Activated B cell treated with CpG ODN at 0.5 μM for 24 hours (primary cell): ENCODE results near the gene PGM1. TPM values are rescaled to one million over a fixed set of nuclear protein-coding genes. Genes with fewer than 3 reads are reported as not detected.

Source experiments
- ATAC-seq: fragments of 200-7000 bp; cut with Tn5 transposase; one replicate; pipeline ENCODE4 v1.10.0; 2021; ENCODE audit warnings: low read depth, mild to moderate bottlenecking, moderate library complexity
- CTCF ChIA-PET: fragments of 350-600 bp; sonication (Branson Sonifier 250); formaldehyde crosslinking; loops from one replicate; lab custom pipeline; 2021; ENCODE audit warnings: antibody characterized with exemption; lab: Charles Lee
- POLR2A ChIA-PET: fragments of 350-600 bp; sonication (Branson Sonifier 250); formaldehyde crosslinking; loops from one replicate; lab custom pipeline; 2021; ENCODE audit warnings: antibody characterized with exemption; lab: Charles Lee
- DNase-seq: peaks from one replicate; pipeline ENCODE4 v3.0.0; 2022
- H3K27ac Mint-ChIP-seq: one replicate; pipeline ENCODE4 v1.8.0; 2020; ENCODE audit warnings: mixed read lengths
- H3K27me3 Mint-ChIP-seq: one replicate; pipeline ENCODE4 v1.8.0; 2021; ENCODE audit warnings: mixed read lengths
- H3K36me3 Mint-ChIP-seq: one replicate; pipeline ENCODE4 v1.8.0; 2021; ENCODE audit warnings: low read depth, mixed read lengths
- H3K4me1 Mint-ChIP-seq: one replicate; pipeline ENCODE4 v1.8.0; 2021; ENCODE audit warnings: mixed read lengths
- H3K4me3 Mint-ChIP-seq: one replicate; pipeline ENCODE4 v1.8.0; 2020; ENCODE audit warnings: mild to moderate bottlenecking, mixed read lengths
- H3K9me3 Mint-ChIP-seq: one replicate; pipeline ENCODE4 v1.8.0; 2020; ENCODE audit warnings: mixed read lengths
- intact Hi-C: fragments of 100-400 bp; cut with micrococcal nuclease; formaldehyde crosslinking; loops from one replicate; pipeline ENCODE4 v1.15.1; 2024
- total RNA-seq: library from RNA; stranded (reverse); gene quantifications from 2 replicates; pipeline ENCODE4 v1.2.3, GENCODE V29; 2022
- TF ChIP-seq, protein P1 (sequence below): fragments of 200-600 bp; IDR thresholded peaks from one replicate; pipeline ENCODE4 v1.8.0; 2022; ENCODE audit warnings: antibody characterized with exemption, mild to moderate bottlenecking

The PGM1 gene
- 20.6 and 20.8 TPM in 2 replicates for total RNA-seq

DNA sequence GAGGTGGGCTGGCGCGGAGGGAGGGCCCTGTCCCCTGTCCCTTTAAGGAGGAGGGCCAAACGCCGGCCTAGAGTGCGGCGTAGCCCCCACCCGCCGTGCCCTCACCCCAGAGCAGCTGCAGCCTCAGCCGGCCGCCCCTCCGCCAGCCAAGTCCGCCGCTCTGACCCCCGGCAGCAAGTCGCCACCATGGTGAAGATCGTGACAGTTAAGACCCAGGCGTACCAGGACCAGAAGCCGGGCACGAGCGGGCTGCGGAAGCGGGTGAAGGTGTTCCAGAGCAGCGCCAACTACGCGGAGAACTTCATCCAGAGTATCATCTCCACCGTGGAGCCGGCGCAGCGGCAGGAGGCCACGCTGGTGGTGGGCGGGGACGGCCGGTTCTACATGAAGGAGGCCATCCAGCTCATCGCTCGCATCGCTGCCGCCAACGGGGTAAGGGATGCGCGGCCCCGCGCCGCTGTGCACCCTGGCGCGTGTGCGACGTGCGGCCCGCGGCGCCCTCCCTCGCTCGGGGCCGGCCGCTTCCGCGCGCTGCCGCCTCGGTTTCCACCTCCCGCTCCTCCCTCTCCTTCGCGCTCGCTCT, at the start of gene PGM1:
PGM1 (plus strand) TSS at position 109 of the 583 bp plus-strand sequence; CDS start at position 187, 78 bp downstream.
- Mint-ChIP-seq H3K4me1 (peaks cover 14% of the 10 kb centered on the region), H3K36me3 (peaks cover 8% of the 10 kb centered on the region), H3K27me3 (no peaks in the 10 kb centered on the region), H3K4me3 (peak within 1 kb of the TSS; percentile 97), H3K9me3 (no peaks in the 10 kb centered on the region), H3K27ac (peak within 1 kb of the TSS; percentile 92)
- intact Hi-C loops: loop anchor here (1.0 to 5.0 kb wide), 10 partner anchors 18 to 1866 kb away; partner anchors contain the start of genes ALG6, ATG4C, LEPR and LEPROT
- TF ChIP-seq, protein P1, sequence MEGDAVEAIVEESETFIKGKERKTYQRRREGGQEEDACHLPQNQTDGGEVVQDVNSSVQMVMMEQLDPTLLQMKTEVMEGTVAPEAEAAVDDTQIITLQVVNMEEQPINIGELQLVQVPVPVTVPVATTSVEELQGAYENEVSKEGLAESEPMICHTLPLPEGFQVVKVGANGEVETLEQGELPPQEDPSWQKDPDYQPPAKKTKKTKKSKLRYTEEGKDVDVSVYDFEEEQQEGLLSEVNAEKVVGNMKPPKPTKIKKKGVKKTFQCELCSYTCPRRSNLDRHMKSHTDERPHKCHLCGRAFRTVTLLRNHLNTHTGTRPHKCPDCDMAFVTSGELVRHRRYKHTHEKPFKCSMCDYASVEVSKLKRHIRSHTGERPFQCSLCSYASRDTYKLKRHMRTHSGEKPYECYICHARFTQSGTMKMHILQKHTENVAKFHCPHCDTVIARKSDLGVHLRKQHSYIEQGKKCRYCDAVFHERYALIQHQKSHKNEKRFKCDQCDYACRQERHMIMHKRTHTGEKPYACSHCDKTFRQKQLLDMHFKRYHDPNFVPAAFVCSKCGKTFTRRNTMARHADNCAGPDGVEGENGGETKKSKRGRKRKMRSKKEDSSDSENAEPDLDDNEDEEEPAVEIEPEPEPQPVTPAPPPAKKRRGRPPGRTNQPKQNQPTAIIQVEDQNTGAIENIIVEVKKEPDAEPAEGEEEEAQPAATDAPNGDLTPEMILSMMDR: no peak
- peak; percentile 67 for DNase-seq
- peak; percentile 79 for ATAC-seq
- ChIA-PET POLR2A (interaction anchor here (1.4 kb wide), 1 partner anchor 72 kb away, joined by 3 read pairs; no protein-coding TSS in a partner anchor), CTCF (interaction anchor here (1.4 kb wide), 1 partner anchor 19 kb away, joined by 3 read pairs; no protein-coding TSS in a partner anchor)

DNA sequence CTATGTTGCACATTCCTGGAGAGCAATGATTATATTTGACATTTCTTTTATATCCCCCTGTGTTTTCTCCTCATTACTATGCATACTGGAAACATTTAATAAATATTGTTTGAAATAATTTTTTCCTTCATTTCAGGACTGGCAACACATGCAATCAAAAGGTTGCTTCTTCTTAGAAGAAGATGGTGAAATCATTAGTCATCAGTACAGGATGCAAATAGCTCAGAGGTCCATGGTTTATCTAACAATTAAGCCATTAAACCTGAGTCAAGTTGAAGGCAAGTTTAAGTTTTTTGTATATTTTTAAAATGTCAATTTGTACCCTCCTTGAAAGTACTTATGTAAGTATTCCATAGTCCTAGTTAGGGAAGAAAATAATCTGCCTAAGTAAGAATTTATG, 47.4 kb upstream of the PGM1 start:
- POLR2A ChIA-PET: no interaction called here
- Mint-ChIP-seq H3K27me3 (no peaks in the 10 kb centered on the region), H3K27ac (no peak overlapping the region), H3K36me3 (peaks cover 14% of the 10 kb centered on the region), H3K4me3 (no peak overlapping the region), H3K9me3 (no peaks in the 10 kb centered on the region), H3K4me1 (no peaks in the 10 kb centered on the region)
- no peak for ATAC-seq
- CTCF ChIA-PET: no interaction called here
- DNase-seq: no peak
- TF ChIP-seq, protein P1: no peak
- intact Hi-C loops: no loop called here

DNA sequence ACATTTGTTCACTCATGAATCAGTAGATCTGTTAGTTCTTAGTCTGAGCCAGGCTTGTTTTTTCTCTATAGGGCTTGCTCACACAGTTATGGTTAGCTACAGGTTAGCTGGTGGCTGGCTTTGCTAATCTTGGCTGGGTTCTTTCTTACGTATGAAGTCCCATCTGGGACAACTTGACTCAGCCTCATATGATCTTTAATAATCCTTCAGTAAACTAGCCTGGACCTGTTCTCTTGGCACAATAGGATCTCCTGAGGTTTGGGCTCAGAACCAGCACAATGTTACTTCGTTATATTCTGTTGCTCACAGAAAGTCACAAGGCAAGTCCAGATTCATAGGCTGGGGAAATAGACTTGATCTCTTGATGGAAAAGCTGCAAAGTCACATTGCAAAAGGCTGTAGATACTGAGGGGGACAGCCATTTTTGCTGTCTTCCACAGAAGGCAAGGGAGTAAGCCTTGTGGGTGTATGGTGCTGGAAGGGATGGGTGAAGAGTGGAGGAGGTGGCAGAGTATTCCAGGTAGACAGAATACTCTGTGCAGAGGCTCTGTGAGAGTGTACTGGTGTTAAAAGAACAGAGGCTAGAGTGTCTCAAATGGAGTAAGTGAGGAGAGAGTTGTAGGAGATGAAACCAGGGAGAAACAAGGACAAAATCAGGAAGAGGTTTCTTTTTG, 45.5 kb upstream of the PGM1 start:
- Mint-ChIP-seq H3K4me1 (no peaks in the 10 kb centered on the region), H3K27me3 (no peaks in the 10 kb centered on the region), H3K4me3 (no peak overlapping the region), H3K36me3 (peaks cover 12% of the 10 kb centered on the region), H3K27ac (no peak overlapping the region), H3K9me3 (no peaks in the 10 kb centered on the region)
- POLR2A ChIA-PET: no interaction called here
- TF ChIP-seq, protein P1: no peak
- intact Hi-C loops: no loop called here
- CTCF ChIA-PET: no interaction called here
- no peak for ATAC-seq
- no peak for DNase-seq

DNA sequence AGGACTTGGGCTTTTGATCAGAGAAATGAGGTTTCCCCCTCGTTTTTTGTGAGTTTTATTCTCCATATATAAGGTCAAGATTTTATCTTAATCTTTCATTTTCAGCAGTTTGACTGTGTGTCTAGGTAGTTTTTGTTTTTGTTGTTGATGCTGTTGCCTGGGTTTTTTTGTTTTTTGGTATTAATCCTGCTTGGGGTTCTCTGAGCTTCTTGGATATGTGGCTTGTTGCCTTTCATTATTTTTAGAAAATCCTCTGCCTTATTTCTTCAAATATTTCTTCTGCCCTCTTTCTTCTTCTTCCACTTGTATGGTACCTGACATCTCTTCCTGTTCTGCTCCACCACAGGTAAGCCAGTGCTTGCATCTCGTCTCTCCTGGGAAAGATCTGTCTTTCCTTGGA, 44.9 kb upstream of the PGM1 start:
- intact Hi-C loops: no loop called here
- Mint-ChIP-seq H3K4me3 (no peak overlapping the region), H3K27me3 (no peaks in the 10 kb centered on the region), H3K4me1 (no peaks in the 10 kb centered on the region), H3K9me3 (no peaks in the 10 kb centered on the region), H3K27ac (no peak overlapping the region), H3K36me3 (peaks cover 12% of the 10 kb centered on the region)
- ATAC-seq (no peak), DNase-seq (no peak)
- ChIA-PET CTCF (no interaction called here), POLR2A (no interaction called here)
- TF ChIP-seq, protein P1: no peak

DNA sequence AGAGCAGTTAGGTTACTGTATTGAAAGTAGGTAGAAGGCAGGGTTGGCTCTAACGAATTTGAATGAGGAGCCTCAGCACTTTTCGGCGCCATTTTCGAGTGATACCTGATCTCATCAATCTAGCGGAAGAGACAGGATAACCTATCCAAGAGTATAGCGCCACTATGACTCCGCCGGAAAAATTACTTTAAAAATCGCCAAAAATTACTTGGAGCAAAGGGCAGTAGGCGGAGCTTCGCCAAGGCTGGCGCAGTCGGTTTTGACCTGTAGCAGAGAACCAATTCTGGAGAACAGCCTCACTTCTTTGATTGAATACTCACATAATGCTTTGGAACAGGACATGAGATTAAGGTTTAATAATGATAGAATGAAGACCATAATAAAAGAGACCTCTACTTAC, 44.3 kb upstream of the PGM1 start:
- H3K27me3 Mint-ChIP-seq: no peaks in the 10 kb centered on the region
- H3K27ac Mint-ChIP-seq: no peak overlapping the region
- TF ChIP-seq, protein P1: no peak
- DNase-seq (no peak), ATAC-seq (no peak)
- intact Hi-C loops: no loop called here
- ChIA-PET POLR2A (no interaction called here), CTCF (no interaction called here)
- H3K4me1 Mint-ChIP-seq: no peaks in the 10 kb centered on the region
- no peak overlapping the region for H3K4me3 Mint-ChIP-seq
- H3K36me3 Mint-ChIP-seq: peaks cover 13% of the 10 kb centered on the region
- no peaks in the 10 kb centered on the region for H3K9me3 Mint-ChIP-seq
